PC-9 (cell line): ENCODE data around the gene NANOS3. TPM values are rescaled to one million over a fixed set of nuclear protein-coding genes. Genes with fewer than 3 reads are reported as not detected.
A peak's percentile ranks its signal among the peaks of the same experiment; 100 is the strongest.

Experiments used
- BruUV-seq: library from RNA; stranded (reverse); fragments of 400-500 nt; replicated peaks from 2 replicates; lab custom pipeline; 2021; lab: Mats Ljungman, UMichigan
- CTCF ChIA-PET: fragments of 300-600 bp; sonication (Branson Sonifier 250); formaldehyde crosslinking; loops from one replicate; lab custom pipeline; 2022; ENCODE audit warnings: antibody characterized with exemption; lab: Charles Lee
- POLR2A ChIA-PET: fragments of 300-600 bp; sonication (Branson Sonifier 250); formaldehyde crosslinking; loops from one replicate; lab custom pipeline; 2022; ENCODE audit warnings: antibody characterized with exemption; ENCODE audit not compliant: unreplicated experiment; lab: Charles Lee
- DNase-seq, 2 experiments: peaks; one replicate each; pipeline versions ENCODE4 v3.0.0 to v3.0.0-alpha.2; 2015 to 2022; ENCODE audit warnings: mixed read lengths in 1 of 2
- H2AFZ ChIP-seq: fragments of 200-600 bp; sonication (generic); 2 replicates; pipeline ENCODE4 v1.8.1; 2017; ENCODE audit warnings: antibody characterized with exemption
- H3F3A ChIP-seq: fragments of 200-600 bp; sonication (generic); 2 replicates; pipeline ENCODE4 v1.8.1; 2017; ENCODE audit warnings: antibody characterized with exemption, mild to moderate bottlenecking, low read depth; ENCODE audit not compliant: insufficient read depth
- H3K27ac ChIP-seq: fragments of 200-600 bp; sonication (generic); 2 replicates; pipeline ENCODE4 v1.6.1; 2016; ENCODE audit warnings: mixed run types
- H3K27me3 ChIP-seq: fragments of 200-600 bp; sonication (generic); 2 replicates; pipeline ENCODE4 v1.6.1; 2016; ENCODE audit warnings: low read depth, mixed run types; ENCODE audit not compliant: insufficient read depth
- H3K36me3 ChIP-seq: fragments of 200-600 bp; sonication (generic); 2 replicates; pipeline ENCODE4 v1.6.1; 2016; ENCODE audit warnings: low read depth, mixed run types
- H3K4me1 ChIP-seq: fragments of 200-600 bp; sonication (generic); replicated peaks from 2 replicates; pipeline ENCODE4 v1.6.1; 2016; ENCODE audit warnings: mixed run types; ENCODE audit not compliant: insufficient read depth
- H3K4me2 ChIP-seq: fragments of 200-600 bp; sonication (generic); 2 replicates; pipeline ENCODE4 v1.6.1; 2017; ENCODE audit warnings: mixed run types
- H3K4me3 ChIP-seq: fragments of 200-600 bp; sonication (generic); 2 replicates; pipeline ENCODE4 v1.6.1; 2016; ENCODE audit warnings: mixed run types
- H3K79me2 ChIP-seq: fragments of 200-600 bp; sonication (generic); 2 replicates; pipeline ENCODE4 v1.6.1; 2017; ENCODE audit warnings: low read depth, mixed run types
- H3K9me2 ChIP-seq: fragments of 200-600 bp; sonication (generic); 2 replicates; pipeline ENCODE4 v1.8.1; 2017; ENCODE audit warnings: mild to moderate bottlenecking; ENCODE audit not compliant: insufficient read depth
- H3K9me3 ChIP-seq: fragments of 200-600 bp; sonication (generic); 2 replicates; pipeline ENCODE4 v1.8.1; 2016; ENCODE audit warnings: low read depth; ENCODE audit not compliant: insufficient read depth
- H4K20me1 ChIP-seq: fragments of 200-600 bp; sonication (generic); 2 replicates; pipeline ENCODE4 v1.8.1; 2017; ENCODE audit not compliant: insufficient read depth
- CTCF ChIP-seq: fragments of 200-600 bp; sonication (generic); conservative IDR thresholded peaks from 2 replicates; pipeline ENCODE4 v1.6.1; 2017; ENCODE audit warnings: mixed run types, antibody characterized with exemption, mild to moderate bottlenecking, moderate library complexity
- EZH2 ChIP-seq: fragments of 200-600 bp; sonication (generic); IDR thresholded peaks from 2 replicates; pipeline ENCODE4 v1.8.0; 2017; ENCODE audit warnings: antibody characterized with exemption, low read depth
- intact Hi-C: fragments of 100-400 bp; cut with micrococcal nuclease; formaldehyde crosslinking; loops from one replicate; pipeline ENCODE4 v1.10.0; 2022; ENCODE audit not compliant: unreplicated experiment
- total RNA-seq: library from RNA; stranded (reverse); gene quantifications from 2 replicates; pipeline ENCODE4 v1.2.3, GENCODE V29; 2021

Gene NANOS3
- total RNA-seq, 1 experiment from 2014 or later = 2.1 TPM

- BruUV-seq = no TSS peak
- H3K79me2 ChIP-seq = peaks cover 62% of the 10 kb centered on the region
- TF ChIP-seq EZH2 (no peak), CTCF (no peak)
- peaks cover 67% of the 10 kb centered on the region for H3K4me1 ChIP-seq
- peaks cover 15% of the 10 kb centered on the region for H3K36me3 ChIP-seq
- peaks cover 90% of the 10 kb centered on the region for H3F3A ChIP-seq
- H4K20me1 ChIP-seq = peaks cover 46% of the 10 kb centered on the region
- H3K9me3 ChIP-seq = no peaks in the 10 kb centered on the region
- CTCF ChIA-PET = interaction anchor here (0.5 to 1.5 kb wide), 5 partner anchors 11 to 301 kb away, joined by 3 to 11 read pairs (median 6); no protein-coding TSS in a partner anchor
- H2AFZ ChIP-seq = no peak overlapping the region
- no peaks in the 10 kb centered on the region for H3K27me3 ChIP-seq
- DNase-seq = peak in 1 of 2 experiments; percentile 48
- H3K4me3 ChIP-seq = no peak overlapping the region
- H3K9me2 ChIP-seq = no peaks in the 10 kb centered on the region
- peak overlapping the region; percentile 30; the same call in 1 of the 2 replicates for H3K27ac ChIP-seq
- peak overlapping the region; percentile 24; the same call in 1 of the 2 replicates for H3K4me2 ChIP-seq
- intact Hi-C loops = no loop called here
- POLR2A ChIA-PET = interaction anchor here (0.6 to 1.2 kb wide), 5 partner anchors 12 to 668 kb away, joined by 4 to 18 read pairs (median 12); no protein-coding TSS in a partner anchor
Measured at GRCh38 chr19:13835791-13836723, 40.9 kb upstream of the NANOS3 start.

GRCh38 chr19:13838435-13839129, 38.4 kb upstream of the NANOS3 start:
- Histone ChIP-seq H4K20me1 (peaks cover 54% of the 10 kb centered on the region), H3K79me2 (peaks cover 82% of the 10 kb centered on the region)
- intact Hi-C loops = loop anchor here (1.0 to 2.0 kb wide), 2 partner anchors 9 to 44 kb away; partner anchors contain the start of gene ZSWIM4

More at GRCh38 chr19:13838435-13839129, 38.4 kb upstream of the NANOS3 start:
- TF ChIP-seq EZH2 = no peak
- TF ChIP-seq CTCF = no peak
- Histone ChIP-seq H3K27me3 (no peaks in the 10 kb centered on the region), H3K4me2 (peak overlapping the region; percentile 100), H3K4me1 (peaks cover 71% of the 10 kb centered on the region), H3K9me3 (no peaks in the 10 kb centered on the region), H3K27ac (peak overlapping the region; percentile 97), H3K9me2 (no peaks in the 10 kb centered on the region), H2AFZ (no peak overlapping the region), H3K4me3 (peak overlapping the region; percentile 61), H3K36me3 (peaks cover 15% of the 10 kb centered on the region), H3F3A (peaks cover 83% of the 10 kb centered on the region)
- POLR2A ChIA-PET = interaction anchor here (0.6 kb wide), 1 partner anchor 23 kb away, joined by 4 read pairs; no protein-coding TSS in a partner anchor
- no peak for DNase-seq
- BruUV-seq = TSS peak; percentile 0
- CTCF ChIA-PET = no interaction called here
